Subcutaneous adipose tissue (tissue), 4 donors: ENCODE results near the gene WDR62. TPM values are rescaled to one million over a fixed set of nuclear protein-coding genes. Genes with fewer than 3 reads are reported as not detected.

Experiments used
- CTCF ChIP-seq: fragments of 450-650 bp; IDR thresholded peaks from one replicate; pipeline ENCODE4 v1.5.1; 2016; ENCODE audit warnings: low read depth, mild to moderate bottlenecking, control low read depth, antibody characterized with exemption, moderate library complexity
- total RNA-seq, 4 donors: library from RNA; depleted of rRNA; stranded (reverse); fragments of >200 nt; gene quantifications; one replicate each; pipeline ENCODE4 v1.1.0, GENCODE V29; 2016

Gene WDR62
- total RNA-seq, 4 donors from 2014 or later: 0.34 to 1.1 (median 0.44) TPM; not detected in 1

GRCh38 chr19:36072081-36072480 lies 17.4 kb downstream of the WDR62 start:
- no peak for TF ChIP-seq CTCF

GRCh38 chr19:36073121-36073876 lies 18.6 kb downstream of the WDR62 start:
- no peak for TF ChIP-seq CTCF

- no peak for TF ChIP-seq CTCF
Measured at GRCh38 chr19:36079389-36079945, 24.8 kb downstream of the WDR62 start.

GRCh38 chr19:36081385-36081784 lies 26.7 kb downstream of the WDR62 start:
- TF ChIP-seq CTCF: no peak

- TF ChIP-seq CTCF: no peak
Measured at GRCh38 chr19:36081894-36082293, 27.2 kb downstream of the WDR62 start.

- no peak for TF ChIP-seq CTCF
Measured at GRCh38 chr19:36082916-36083315, 28.2 kb downstream of the WDR62 start.

- TF ChIP-seq CTCF: no peak
Measured at GRCh38 chr19:36084231-36085009, 29.7 kb downstream of the WDR62 start.
